Fibroblast of villous mesenchyme (primary cell): Measurements from ENCODE around the gene KIF3C. TPM values are rescaled to one million over a fixed set of nuclear protein-coding genes. Genes with fewer than 3 reads are reported as not detected.

Source experiments
- small RNA-seq: library from RNA; depleted of rRNA; stranded (forward); fragments of <200 nt; gene quantifications from one replicate; pipeline ENCODE3, GENCODE V24; 2012
- total RNA-seq: library from RNA; depleted of rRNA; stranded (reverse); fragments of >200 nt; gene quantifications from 2 replicates; pipeline ENCODE4 v1.2.3, GENCODE V29; 2012

The KIF3C gene
- total RNA-seq, 1 donor = 9.9 TPM

Small RNA genes lying within 50 kb of the gene (small RNA-seq; reads per million reads assigned to genes)
- gene NDUFB4P4 = not detected
- not detected for gene UQCRHP2

Other genes starting within 250 kb of the KIF3C start
- gene ASXL2, start 104.0 kb downstream of the KIF3C start, total RNA-seq = 10.3 and 13.8 TPM in 2 replicates
- gene RAB10, start 51.6 kb upstream of the KIF3C start, total RNA-seq = 103 and 128 TPM in 2 replicates
- gene GAREM2, start 190.6 kb upstream of the KIF3C start, total RNA-seq = 0.97 and 2.2 TPM in 2 replicates